CD4-positive, alpha-beta T cell treated with Interleukin-4 for 1 hour (primary cell): ENCODE data around the gene ZNF407.

ENCODE experiments used
- DNase-seq, 2 donors: peaks; one replicate each; pipeline ENCODE4 v3.0.0-alpha.2; 2020 to 2022

Gene ZNF407

GRCh38 chr18:74980669-74981068 is 383.0 kb downstream of the ZNF407 start:
- DNase-seq: no peak

DNA sequence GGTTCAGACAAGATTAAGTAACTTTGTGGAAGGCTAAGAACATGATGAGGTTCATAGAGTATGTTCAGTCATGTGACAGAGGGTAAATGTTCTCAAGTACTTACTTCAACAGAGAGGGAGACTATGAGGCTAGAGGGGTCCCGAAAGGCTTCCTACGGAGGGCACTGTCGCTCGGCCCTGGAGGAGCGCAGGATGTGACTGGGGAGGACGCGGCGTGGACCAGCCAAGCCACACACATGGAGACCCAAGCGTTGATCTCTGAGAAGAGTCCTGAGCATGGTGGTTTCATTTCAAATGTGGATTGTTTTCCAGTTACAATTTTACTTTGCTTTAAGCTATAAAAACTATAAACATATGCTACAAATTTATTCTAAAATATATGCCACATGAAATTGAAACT is 383.8 kb downstream of the ZNF407 start:
- no peak for DNase-seq

- DNase-seq: no peak
These were observed 385.4 kb downstream of the ZNF407 start for GRCh38 chr18:74982946-74983635.

GRCh38 chr18:74989134-74989533 is 391.5 kb downstream of the ZNF407 start:
- DNase-seq: no peak

DNA sequence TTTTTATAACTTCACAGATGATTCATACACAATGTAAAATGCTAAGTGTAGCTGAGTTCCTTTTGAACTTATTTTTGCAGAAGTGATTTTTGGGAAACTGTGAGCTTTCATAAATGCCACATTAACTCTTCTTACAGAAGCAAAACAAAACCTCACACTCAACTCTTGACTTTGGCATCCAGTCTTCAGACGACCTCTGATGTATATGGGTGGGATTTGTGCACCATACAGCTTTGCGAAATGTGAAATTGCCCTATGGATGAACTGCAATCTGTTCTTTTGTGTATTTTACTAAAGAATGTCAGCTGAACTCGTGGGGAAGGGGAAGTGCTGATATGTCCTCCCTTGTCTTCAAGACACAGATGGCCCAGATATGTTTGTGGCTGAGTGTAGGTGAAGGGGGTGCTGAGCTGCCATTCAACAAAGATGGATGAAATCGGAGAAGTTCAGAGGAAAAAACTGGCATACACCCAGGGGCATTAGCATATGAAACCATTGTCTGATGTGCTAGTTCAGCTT is 393.0 kb downstream of the ZNF407 start:
- DNase-seq: no peak

GRCh38 chr18:74994502-74995418 is 397.1 kb downstream of the ZNF407 start:
- DNase-seq: peak; percentile 24 to 61

DNA sequence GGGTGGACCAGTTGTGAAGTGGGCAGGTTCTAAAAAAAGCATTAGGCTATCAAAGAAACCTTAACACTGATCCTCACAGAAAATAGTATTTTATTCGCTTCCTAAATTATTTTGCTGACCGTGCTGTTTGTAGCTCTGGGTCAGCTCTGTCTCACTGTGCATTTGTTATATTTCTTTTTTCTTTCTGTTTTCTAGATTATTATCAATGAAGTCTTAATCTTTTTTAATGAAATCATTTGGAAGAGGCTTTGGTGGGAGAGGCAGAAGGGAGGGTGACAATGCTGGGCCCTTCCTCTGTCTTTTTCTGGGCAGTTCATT is 397.7 kb downstream of the ZNF407 start:
- DNase-seq: no peak

GRCh38 chr18:74996055-74996454 is 398.4 kb downstream of the ZNF407 start:
- DNase-seq: peak in 1 of 2 donors; percentile 37

GRCh38 chr18:74996996-74997395 is 399.3 kb downstream of the ZNF407 start:
- no peak for DNase-seq

DNA sequence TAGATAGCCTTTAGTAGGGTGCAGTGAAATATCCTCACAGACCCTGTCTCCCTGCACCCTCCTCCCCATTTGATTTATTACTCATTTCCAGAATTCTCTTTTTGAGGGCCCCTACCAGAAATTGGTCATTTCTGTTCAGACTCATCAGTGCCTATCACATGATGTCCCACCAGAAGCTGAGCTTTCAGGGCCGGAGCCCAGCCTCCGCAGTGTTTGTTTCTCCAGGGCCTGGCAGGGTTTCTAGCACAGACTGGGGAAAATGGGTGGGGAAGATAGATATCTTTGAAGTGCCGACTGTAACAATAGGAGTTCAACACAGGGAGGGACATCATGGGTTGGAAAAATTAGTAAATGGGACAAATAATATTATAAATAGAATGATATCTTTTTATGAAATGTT is 403.2 kb downstream of the ZNF407 start:
- no peak for DNase-seq

DNA sequence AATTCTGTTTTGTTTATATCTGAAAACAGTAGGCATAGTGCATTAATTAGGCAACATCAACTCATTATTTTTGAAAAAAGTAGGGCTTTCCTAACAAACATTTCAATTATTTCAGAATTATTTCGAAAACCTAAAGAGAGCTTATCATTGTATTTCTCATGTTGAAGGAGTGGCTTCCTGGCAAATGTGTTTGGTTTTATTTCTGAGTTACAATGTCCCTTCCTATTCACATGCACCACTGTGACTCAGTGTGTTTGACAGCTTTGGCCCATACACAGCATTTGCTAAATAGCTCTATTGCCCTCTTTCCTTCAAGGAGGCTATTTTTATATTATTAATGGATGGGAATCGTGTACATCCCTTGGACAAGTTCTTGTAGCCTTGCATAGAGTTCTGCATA is 405.4 kb downstream of the ZNF407 start:
- DNase-seq: no peak

DNA sequence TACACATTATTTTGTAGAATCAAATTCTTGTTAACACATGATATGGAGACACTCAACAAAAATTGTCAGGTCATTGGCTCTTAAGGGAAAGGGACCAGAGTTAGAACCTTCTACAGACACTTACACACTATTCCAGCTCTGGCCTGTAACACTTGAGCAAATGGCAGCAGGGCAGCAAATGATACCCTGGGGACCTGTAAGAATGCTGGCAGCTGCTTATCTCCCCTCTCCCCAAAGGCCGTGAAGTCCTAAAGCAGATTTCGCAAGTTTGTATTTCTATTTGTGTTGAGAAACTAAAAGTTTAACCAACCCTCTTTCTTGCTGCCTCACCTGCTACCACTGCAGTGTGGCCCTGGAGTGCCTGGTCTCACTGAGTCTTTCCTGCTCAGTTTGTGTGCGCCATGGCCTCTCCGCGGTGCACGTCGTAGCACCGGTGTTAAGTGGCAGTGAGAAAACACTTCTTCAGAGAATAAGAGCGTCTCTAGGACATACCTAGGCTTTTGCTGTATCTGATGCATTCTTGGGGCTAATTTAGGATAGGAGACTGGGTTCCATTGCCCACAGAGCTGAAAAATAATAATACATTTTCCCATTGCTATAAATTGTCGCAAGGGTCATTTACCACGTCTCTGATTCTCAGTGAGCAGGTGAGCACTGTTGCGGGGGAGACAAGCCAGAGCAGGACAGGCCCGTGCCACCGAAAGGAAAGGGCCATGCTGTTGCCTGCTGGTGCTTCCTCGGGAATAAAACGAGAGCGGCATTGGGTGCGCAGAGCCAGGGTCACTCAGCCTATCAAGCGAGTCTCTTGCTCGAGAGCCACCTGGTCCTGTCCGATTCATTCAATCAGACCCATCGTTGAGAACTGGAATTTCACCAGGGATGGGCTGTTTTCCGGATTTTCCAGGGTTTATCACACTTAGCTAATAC is 406.4 kb downstream of the ZNF407 start:
- DNase-seq: no peak

DNA sequence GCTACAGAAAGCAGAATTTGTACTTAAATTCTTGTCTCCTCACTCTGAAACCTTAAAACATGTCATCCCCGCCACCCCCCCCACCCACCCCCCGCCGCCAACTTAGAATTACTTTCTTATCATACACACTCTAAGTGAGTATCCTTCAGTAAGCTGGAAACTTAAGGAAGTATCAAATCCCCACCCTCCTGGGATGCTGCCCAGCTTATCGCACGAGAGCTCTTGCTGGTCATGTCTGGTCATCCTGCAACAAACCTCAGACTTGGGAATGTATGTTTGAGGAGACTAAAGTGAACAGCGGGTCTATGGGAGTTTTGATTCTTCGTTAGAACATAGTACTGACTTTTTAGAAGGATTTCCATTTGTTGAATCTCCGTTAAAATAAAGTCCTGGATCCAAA is 408.0 kb downstream of the ZNF407 start:
- no peak for DNase-seq

- DNase-seq: no peak
These were observed 410.5 kb downstream of the ZNF407 start for GRCh38 chr18:75008186-75008585.

DNA sequence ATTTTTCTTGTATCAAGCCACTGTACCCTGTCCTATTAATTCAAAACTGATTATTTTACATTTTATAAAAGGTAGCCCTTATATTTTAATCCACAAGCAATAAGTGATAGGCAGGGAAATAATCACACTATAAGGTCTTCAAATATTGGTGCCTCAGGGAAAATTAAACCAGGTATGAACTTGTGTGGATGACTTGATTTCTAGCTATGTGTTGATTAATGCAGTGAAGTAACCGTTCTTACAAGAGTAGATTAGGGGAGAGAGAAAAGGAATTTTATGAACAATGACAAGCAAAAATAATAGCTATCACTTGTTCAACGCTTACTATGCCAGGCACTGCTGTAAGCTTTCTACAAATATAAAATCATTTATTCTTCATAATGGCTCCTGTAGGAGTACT is 411.6 kb downstream of the ZNF407 start:
- DNase-seq: no peak

DNA sequence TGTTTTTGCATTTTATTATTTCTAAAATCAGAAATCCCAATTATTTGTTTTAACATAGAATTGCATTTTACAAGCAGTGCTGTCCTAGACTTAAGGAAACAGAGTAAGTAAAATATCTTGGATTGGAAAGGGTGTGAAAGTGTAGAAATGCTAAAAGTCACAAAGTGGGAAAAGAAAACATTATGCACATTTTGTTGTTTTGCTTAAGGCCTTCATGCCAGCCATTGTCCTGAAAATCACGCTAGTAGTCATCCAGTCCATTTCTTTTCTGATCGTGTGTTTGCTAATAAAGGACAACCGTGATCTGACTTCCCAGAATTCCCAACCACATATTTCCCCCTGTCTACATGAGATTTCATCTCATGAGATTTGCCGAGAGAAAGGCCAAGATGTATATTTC is 412.2 kb downstream of the ZNF407 start:
- DNase-seq: no peak

DNA sequence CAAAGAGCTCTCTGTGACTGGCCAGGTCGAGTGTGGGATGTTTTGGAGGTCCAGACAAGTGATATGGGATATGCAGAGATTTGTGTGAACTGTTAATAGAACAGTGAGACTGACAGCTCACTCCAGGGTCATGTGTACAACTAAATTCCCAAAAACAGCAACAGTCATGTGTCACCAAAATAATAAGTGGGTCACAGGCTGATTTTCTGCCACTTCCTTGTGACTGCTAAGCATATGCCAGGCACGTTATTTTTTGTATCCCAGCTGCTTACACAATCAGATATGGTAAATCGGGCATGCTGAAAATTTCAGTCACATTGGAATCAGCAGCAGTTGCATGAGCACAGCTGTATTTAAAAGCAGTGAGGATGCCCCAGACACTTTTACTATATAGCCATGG is 412.6 kb downstream of the ZNF407 start:
- no peak for DNase-seq

DNA sequence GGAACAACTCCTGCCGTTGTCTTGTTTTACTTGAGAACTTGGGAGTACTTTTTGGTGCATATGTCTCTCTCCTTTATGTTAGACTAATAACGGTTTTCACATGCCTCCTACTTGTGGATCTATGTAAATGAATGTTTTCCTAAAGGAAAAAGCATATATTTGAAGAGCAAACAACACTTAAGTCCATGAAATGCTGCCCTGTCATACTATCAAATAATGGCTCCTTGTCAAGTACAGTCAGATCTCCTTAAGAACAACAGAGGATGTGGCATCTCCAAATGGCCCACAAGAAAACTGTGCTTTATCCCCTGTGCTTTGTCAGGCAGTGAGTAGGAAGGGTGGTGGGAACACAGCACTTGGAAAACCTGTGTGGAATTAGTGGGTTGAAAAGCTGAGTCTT is 413.0 kb downstream of the ZNF407 start:
- DNase-seq: no peak

DNA sequence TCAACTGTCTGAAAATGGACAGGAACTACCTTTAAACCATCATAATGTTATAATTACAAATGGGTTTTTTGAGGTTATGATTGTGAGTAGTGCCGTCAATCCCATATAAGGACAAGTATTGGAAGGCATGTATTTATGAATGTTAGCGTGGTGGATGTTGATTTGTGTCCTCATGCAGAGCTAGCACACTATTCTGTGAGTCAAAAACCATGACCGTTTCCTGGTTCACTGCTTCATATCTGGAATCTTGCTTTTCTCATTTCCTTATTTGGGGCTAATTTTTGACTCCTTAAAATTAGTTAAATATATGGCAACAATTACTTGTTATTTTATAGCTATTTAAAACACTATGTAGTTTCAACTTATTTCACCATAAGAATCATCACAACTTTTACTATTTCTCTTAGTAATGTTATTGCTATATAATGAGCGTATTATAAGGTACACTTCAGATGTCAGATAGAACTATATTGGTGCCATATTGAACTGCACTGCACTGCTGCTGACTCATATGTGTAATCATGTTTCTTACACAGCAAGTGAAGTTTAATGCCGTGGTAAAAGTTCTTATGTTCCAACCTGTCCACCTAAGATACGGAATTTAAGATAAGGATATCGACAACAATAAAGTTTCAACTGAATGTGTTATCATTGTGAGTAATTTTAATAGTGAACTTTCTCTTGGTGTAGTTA is 418.5 kb downstream of the ZNF407 start:
- no peak for DNase-seq

GRCh38 chr18:75023473-75023872 is 425.8 kb downstream of the ZNF407 start:
- DNase-seq: no peak

DNA sequence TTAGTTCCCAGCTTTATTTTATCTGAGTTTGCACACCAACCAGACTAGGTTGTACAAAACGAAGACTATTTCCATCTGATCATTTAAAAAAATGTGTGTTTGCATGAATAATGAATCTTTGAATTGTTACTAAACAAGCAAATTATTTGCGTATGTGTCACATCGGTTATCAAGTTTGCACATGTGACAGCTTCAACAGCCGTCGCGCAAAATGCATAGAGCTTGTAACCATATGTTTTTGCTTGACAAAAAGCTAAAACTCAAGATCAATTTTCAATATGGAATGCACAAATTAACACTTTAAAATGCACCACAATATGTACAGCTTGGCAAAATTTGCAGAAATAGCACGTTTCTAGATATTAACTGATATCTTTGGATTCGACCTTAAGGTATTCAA is 427.2 kb downstream of the ZNF407 start:
- no peak for DNase-seq

DNA sequence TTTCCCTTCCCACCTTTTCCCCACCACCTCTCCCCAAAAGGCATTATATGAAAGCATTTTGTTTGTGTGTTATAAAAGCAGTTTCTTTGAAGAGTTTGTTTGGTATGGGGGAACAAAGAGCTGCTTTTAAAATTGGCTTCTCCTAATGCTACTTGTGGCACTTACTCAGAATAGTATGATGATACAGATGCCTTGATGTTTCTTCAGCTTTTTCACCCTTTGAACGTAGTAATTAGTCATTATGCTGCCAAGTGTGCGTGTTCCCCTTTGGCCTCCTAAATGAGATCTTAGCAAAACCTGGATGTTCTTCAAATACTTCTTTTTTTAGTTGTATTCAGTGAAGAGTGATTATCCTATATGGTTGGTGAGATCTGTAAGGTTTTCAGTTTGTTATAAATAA is 427.9 kb downstream of the ZNF407 start:
- DNase-seq: no peak

DNA sequence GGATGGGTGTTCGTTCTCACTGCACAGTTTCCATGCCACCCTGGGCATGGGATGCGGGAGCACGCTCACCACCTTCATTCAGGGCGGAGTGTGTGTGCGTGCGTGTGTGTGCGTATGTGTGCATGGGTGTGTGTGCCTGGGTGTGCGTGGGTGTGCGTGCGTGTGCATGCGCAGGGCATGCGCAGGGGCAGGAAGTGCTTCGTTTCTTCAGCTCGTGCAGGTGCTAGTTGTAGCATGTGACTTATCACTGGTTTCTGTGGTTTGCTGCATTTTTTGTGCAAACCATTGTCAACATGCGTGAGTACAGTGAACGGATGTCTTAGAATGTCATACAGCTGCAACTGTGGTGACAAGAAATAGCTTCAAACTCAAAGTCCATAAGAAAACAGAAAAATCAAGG is 431.8 kb downstream of the ZNF407 start:
- peak; percentile 10 to 25 for DNase-seq
